Sigmoid colon (tissue), 4 donors: ENCODE results near the gene ALG6.

Experiments used
- EP300 ChIP-seq, 4 donors: sonication (generic); formaldehyde crosslinking; IDR thresholded peaks; one replicate each; pipeline ENCODE4 v1.6.1; 2017; ENCODE audit warnings: antibody characterized with exemption in 4 of 4
- POLR2A ChIP-seq, 2 donors: fragments of 450-650 bp; IDR thresholded peaks; one replicate each; pipeline ENCODE4 v1.6.1; 2016; ENCODE audit warnings: antibody characterized with exemption in 2 of 2, mild to moderate bottlenecking in 2 of 2, moderate library complexity in 2 of 2
- POLR2AphosphoS5 ChIP-seq, 4 donors: sonication (generic); formaldehyde crosslinking; IDR thresholded peaks; one replicate each; pipeline ENCODE4 v1.6.1; 2017; ENCODE audit warnings: antibody characterized with exemption in 4 of 4
- TF ChIP-seq, protein P1 (sequence below), 4 experiments: fragments of 450-650 bp in 3 of 4; fragments of 200-600 bp in 1 of 4; IDR thresholded peaks; one replicate each; pipeline ENCODE4 v1.5.1; 2016 to 2019; ENCODE audit warnings: antibody characterized with exemption in 4 of 4, mild to moderate bottlenecking in 3 of 4, moderate library complexity in 2 of 4

DNA sequence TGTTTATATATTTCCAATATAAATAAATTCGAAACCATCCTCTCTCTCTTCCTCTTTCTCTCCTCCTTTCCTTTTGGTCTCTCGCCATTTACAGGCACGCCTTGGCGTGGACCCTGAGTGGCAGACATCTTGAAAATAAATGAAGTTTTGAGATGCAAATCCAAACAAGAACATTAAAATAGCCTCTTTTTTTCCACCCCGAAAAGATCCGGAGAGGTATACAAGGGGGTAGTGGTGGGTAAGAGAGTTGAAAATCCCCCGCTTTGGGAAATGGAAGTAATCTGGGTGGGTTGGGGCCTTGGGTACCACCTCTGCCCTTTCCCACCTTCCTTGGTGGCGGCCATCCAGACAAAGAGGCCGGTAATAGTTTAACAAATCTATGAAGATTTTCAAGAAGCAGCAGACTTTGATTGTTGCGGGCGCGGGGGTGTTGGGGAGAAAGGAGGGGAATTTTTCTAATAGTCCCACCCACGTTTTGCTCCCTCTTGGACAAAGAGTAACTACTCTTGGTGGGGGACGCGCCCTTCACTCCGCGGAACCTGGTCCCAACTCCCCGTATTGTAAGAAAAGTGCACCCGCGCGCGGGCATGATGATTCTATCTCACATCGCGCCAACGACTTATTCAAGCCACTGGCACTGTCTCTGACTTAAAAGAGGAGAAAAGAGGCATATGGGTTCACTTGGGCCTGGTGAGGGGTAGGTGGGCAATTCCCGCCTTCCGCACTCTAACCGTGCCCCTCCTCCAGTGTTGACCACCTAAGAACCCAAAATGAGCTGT, 49.0 kb upstream of the ALG6 start:
- TF ChIP-seq, protein P1, sequence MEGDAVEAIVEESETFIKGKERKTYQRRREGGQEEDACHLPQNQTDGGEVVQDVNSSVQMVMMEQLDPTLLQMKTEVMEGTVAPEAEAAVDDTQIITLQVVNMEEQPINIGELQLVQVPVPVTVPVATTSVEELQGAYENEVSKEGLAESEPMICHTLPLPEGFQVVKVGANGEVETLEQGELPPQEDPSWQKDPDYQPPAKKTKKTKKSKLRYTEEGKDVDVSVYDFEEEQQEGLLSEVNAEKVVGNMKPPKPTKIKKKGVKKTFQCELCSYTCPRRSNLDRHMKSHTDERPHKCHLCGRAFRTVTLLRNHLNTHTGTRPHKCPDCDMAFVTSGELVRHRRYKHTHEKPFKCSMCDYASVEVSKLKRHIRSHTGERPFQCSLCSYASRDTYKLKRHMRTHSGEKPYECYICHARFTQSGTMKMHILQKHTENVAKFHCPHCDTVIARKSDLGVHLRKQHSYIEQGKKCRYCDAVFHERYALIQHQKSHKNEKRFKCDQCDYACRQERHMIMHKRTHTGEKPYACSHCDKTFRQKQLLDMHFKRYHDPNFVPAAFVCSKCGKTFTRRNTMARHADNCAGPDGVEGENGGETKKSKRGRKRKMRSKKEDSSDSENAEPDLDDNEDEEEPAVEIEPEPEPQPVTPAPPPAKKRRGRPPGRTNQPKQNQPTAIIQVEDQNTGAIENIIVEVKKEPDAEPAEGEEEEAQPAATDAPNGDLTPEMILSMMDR (IDR thresholded peaks at IDR 0.05): no peak
- TF ChIP-seq POLR2A (IDR thresholded peaks at IDR 0.05): no peak
- TF ChIP-seq POLR2AphosphoS5 (IDR thresholded peaks at IDR 0.05): no peak
- no peak for TF ChIP-seq EP300 (IDR thresholded peaks at IDR 0.05)
